Keratinocyte (primary cell): Measurements from ENCODE around the gene TMEM245. TPM values are rescaled to one million over a fixed set of nuclear protein-coding genes. Genes with fewer than 3 reads are reported as not detected.

ENCODE experiments used
- DNase-seq: peaks from one replicate; pipeline ENCODE4 v3.0.0-alpha.2; 2011; ENCODE audit warnings: low read depth, missing footprints, low spot score
- FAIRE-seq: peaks from 2 replicates; lab custom pipeline; 2011; peaks lifted over from hg19 to GRCh38; lab: Jason Lieb, UNC
- H2AFZ ChIP-seq: 2 replicates; pipeline ENCODE4 v1.6.0; 2012; ENCODE audit warnings: low read length, control low read depth, inconsistent platforms; ENCODE audit not compliant: control insufficient read depth
- H3K27ac ChIP-seq: 2 replicates; pipeline ENCODE4 v1.5.1; 2011; ENCODE audit warnings: low read length; ENCODE audit not compliant: control insufficient read depth, insufficient read depth
- H3K27me3 ChIP-seq: 3 replicates; pipeline ENCODE4 v1.6.0; 2011; ENCODE audit warnings: low read length; ENCODE audit not compliant: control insufficient read depth, insufficient read depth; ENCODE audit errors: extremely low read depth
- H3K36me3 ChIP-seq, 2 experiments: 2 replicates in 1 of 2; 3 replicates in 1 of 2; pipeline ENCODE4 v1.5.1; 2011; ENCODE audit warnings: low read length in 2 of 2, mild to moderate bottlenecking in 1 of 2; ENCODE audit not compliant: control insufficient read depth in 2 of 2, insufficient read depth in 2 of 2; ENCODE audit errors: extremely low read depth in 1 of 2
- H3K4me1 ChIP-seq: 3 replicates; pipeline ENCODE4 v1.5.1; 2011; ENCODE audit warnings: low read length; ENCODE audit not compliant: control insufficient read depth, insufficient read depth; ENCODE audit errors: extremely low read depth
- H3K4me2 ChIP-seq: 3 replicates; pipeline ENCODE4 v1.6.0; 2011; ENCODE audit warnings: low read depth, low read length; ENCODE audit not compliant: control insufficient read depth, insufficient read depth; ENCODE audit errors: extremely low read depth
- H3K4me3 ChIP-seq, 3 experiments: fragments of 200-600 bp in 1 of 3; sonication (generic) in 1 of 3; 2 replicates in 2 of 3; 3 replicates in 1 of 3; pipeline ENCODE4 v1.5.1; 2011 to 2016; ENCODE audit warnings: low read length in 3 of 3, mild to moderate bottlenecking in 3 of 3, control low read depth in 2 of 3, inconsistent platforms in 1 of 3, low read depth in 1 of 3, mixed read lengths in 1 of 3, mixed run types in 1 of 3, moderate library complexity in 1 of 3; ENCODE audit not compliant: control insufficient read depth in 2 of 3, insufficient read depth in 2 of 3; ENCODE audit errors: extremely low read depth in 1 of 3
- H3K79me2 ChIP-seq: 2 replicates; pipeline ENCODE4 v1.6.0; 2012; ENCODE audit warnings: low read length; ENCODE audit not compliant: control insufficient read depth, insufficient read depth
- H3K9ac ChIP-seq: 3 replicates; pipeline ENCODE4 v1.6.0; 2011; ENCODE audit warnings: low read length; ENCODE audit not compliant: control insufficient read depth, insufficient read depth; ENCODE audit errors: extremely low read depth
- H3K9me1 ChIP-seq: 3 replicates; pipeline ENCODE4 v1.6.0; 2011; ENCODE audit warnings: low read length; ENCODE audit not compliant: control insufficient read depth, insufficient read depth; ENCODE audit errors: extremely low read depth
- H3K9me3 ChIP-seq: 2 replicates; pipeline ENCODE4 v1.5.1; 2012; ENCODE audit warnings: low read depth, low read length; ENCODE audit not compliant: control insufficient read depth
- H4K20me1 ChIP-seq: 3 replicates; pipeline ENCODE4 v1.6.0; 2011; ENCODE audit warnings: low read length; ENCODE audit not compliant: control insufficient read depth, insufficient read depth; ENCODE audit errors: extremely low read depth
- CTCF ChIP-seq, 3 experiments: IDR thresholded peaks in 1 of 3; conservative IDR thresholded peaks in 1 of 3; optimal IDR thresholded peaks in 1 of 3; 2 replicates in 2 of 3; 3 replicates in 1 of 3; pipeline versions ENCODE3 to v1.5.1; 2011; ENCODE audit warnings: low read length in 3 of 3, mild to moderate bottlenecking in 3 of 3, moderate library complexity in 2 of 3, control low read depth in 1 of 3, inconsistent platforms in 1 of 3; ENCODE audit not compliant: insufficient read depth in 2 of 3; ENCODE audit errors: extremely low read depth in 1 of 3
- EZH2 ChIP-seq: IDR thresholded peaks from one replicate; pipeline ENCODE4 v1.6.1; 2012; ENCODE audit warnings: inconsistent platforms, mild to moderate bottlenecking, low read length, moderate library complexity
- dilution Hi-C: fragments of 300-500 bp; cut with MboI; formaldehyde crosslinking; loops from one replicate; pipeline ENCODE4 v1.7.0; 2020; ENCODE audit warnings: low sequenced_read_pairs; ENCODE audit not compliant: extremely low pct_ligation_motif_present
- polyA plus RNA-seq, 5 experiments: library from polyadenylated mRNA; depleted of rRNA in 3 of 5; stranded (reverse) in 3 of 5; stranded (forward) in 1 of 5; unstranded in 1 of 5; fragments of >200 nt; gene quantifications; 1 replicate in 1 of 5; 2 replicates in 3 of 5; 3 replicates in 1 of 5; pipeline versions ENCODE4 v1.2.1 to v1.2.3, GENCODE V29; 2011 to 2012; ENCODE audit warnings: missing spikeins in 2 of 5, low read depth in 1 of 5, low replicate concordance in 1 of 5

TMEM245 gene
- polyA plus RNA-seq, 1 donor (not counting 4 experiments of a cell fraction or from before 2014, with no cell fraction given): 40.0 TPM

- H3K4me3 ChIP-seq: peak overlapping the region in 2 of 3 experiments; percentile 46 to 58
- peaks cover 52% of the 10 kb centered on the region for H3K4me1 ChIP-seq
- no peaks in the 10 kb centered on the region for H4K20me1 ChIP-seq
- H3K36me3 ChIP-seq: peaks cover 0 to 2% of the 10 kb centered on the region in 2 experiments
- H3K27me3 ChIP-seq: no peaks in the 10 kb centered on the region
- TF ChIP-seq EZH2 (no peak), CTCF (optimal IDR thresholded peaks at IDR 0.05 in 1 of 3, IDR thresholded peaks at IDR 0.05 in 1 of 3, conservative IDR thresholded peaks at IDR 0.05 in 1 of 3; ENCODE audit: extremely low read depth in 1 of 3, insufficient read depth in 2 of 3, low read length in 3 of 3) (no peak)
- DNase-seq: no peak
- no peak overlapping the region for H2AFZ ChIP-seq
- no peaks in the 10 kb centered on the region for H3K9me3 ChIP-seq
- peaks cover 2% of the 10 kb centered on the region for H3K9me1 ChIP-seq
- dilution Hi-C loops: no loop called here
- H3K9ac ChIP-seq: peak overlapping the region; percentile 71
- H3K4me2 ChIP-seq: peak overlapping the region; percentile 79
- peaks cover 80% of the 10 kb centered on the region for H3K79me2 ChIP-seq
- FAIRE-seq: no peak
- H3K27ac ChIP-seq: peak overlapping the region; percentile 89
Measured at GRCh38 chr9:109108318-109108717, 11.4 kb downstream of the TMEM245 start.

GRCh38 chr9:109107402-109108240, 12.1 kb downstream of the TMEM245 start:
- DNase-seq (no peak), FAIRE-seq (peak; percentile 89)
- H2AFZ ChIP-seq: peak overlapping the region; percentile 8

More at GRCh38 chr9:109107402-109108240, 12.1 kb downstream of the TMEM245 start:
- Histone ChIP-seq H3K27me3 (no peaks in the 10 kb centered on the region), H3K79me2 (peaks cover 80% of the 10 kb centered on the region), H3K9me3 (no peaks in the 10 kb centered on the region), H3K9ac (peak overlapping the region; percentile 71), H3K4me1 (peaks cover 52% of the 10 kb centered on the region), H4K20me1 (no peaks in the 10 kb centered on the region), H3K4me2 (peak overlapping the region; percentile 79), H3K4me3 (peak overlapping the region in 2 of 3 experiments; percentile 50 to 58), H3K9me1 (peaks cover 2% of the 10 kb centered on the region), H3K27ac (peak overlapping the region; percentile 89), H3K36me3 (peaks cover 0 to 2% of the 10 kb centered on the region in 2 experiments)
- no peak for TF ChIP-seq EZH2
- no peak for TF ChIP-seq CTCF (optimal IDR thresholded peaks at IDR 0.05 in 1 of 3, IDR thresholded peaks at IDR 0.05 in 1 of 3, conservative IDR thresholded peaks at IDR 0.05 in 1 of 3; ENCODE audit: extremely low read depth in 1 of 3, insufficient read depth in 2 of 3, low read length in 3 of 3)
- dilution Hi-C loops: no loop called here
